Endothelial cell of umbilical vein (primary cell): ENCODE measurements around the gene KISS1R.

Source experiments
- CTCF ChIP-seq, 2 donors: IDR thresholded peaks; 1 replicate in 1 of 2; 2 replicates in 1 of 2; pipeline ENCODE4 v1.5.1; 2011; ENCODE audit warnings: low read length in 2 of 2, mild to moderate bottlenecking in 2 of 2, moderate library complexity in 2 of 2, control low read depth in 1 of 2, inconsistent platforms in 1 of 2, low read depth in 1 of 2; ENCODE audit not compliant: insufficient read depth in 1 of 2; ENCODE audit errors: extremely low read depth in 1 of 2
- EZH2 ChIP-seq: IDR thresholded peaks from 2 replicates; pipeline ENCODE4 v1.6.1; 2012; ENCODE audit warnings: borderline replicate concordance, low read depth, mild to moderate bottlenecking, moderate library complexity, low read length, inconsistent platforms; ENCODE audit not compliant: severe bottlenecking
- FOS ChIP-seq: IDR thresholded peaks from 2 replicates; pipeline ENCODE4 v1.6.1; 2011; ENCODE audit warnings: mild to moderate bottlenecking, low read length, moderate library complexity, borderline replicate concordance; ENCODE audit not compliant: insufficient read depth
- GATA2 ChIP-seq: IDR thresholded peaks from 2 replicates; pipeline ENCODE4 v1.7.0; 2011; ENCODE audit warnings: low read depth, mild to moderate bottlenecking, moderate library complexity, mixed read lengths, low read length; ENCODE audit not compliant: insufficient read length, insufficient read depth
- JUN ChIP-seq: IDR thresholded peaks from 2 replicates; pipeline ENCODE4 v1.6.1; 2011; ENCODE audit warnings: borderline replicate concordance, low read depth; ENCODE audit not compliant: insufficient read length, insufficient read depth
- MAX ChIP-seq: IDR thresholded peaks from 2 replicates; pipeline ENCODE4 v1.6.1; 2011; ENCODE audit not compliant: insufficient read depth, insufficient read length
- MYC ChIP-seq: IDR thresholded peaks from one replicate; pipeline ENCODE4 v1.6.1; 2011; ENCODE audit warnings: mild to moderate bottlenecking, low read depth, low read length
- POLR2A ChIP-seq: IDR thresholded peaks from 2 replicates; pipeline ENCODE4 v1.6.1; 2012; ENCODE audit warnings: low read depth, mild to moderate bottlenecking, control low read depth, low read length
- POLR2AphosphoS5 ChIP-seq: IDR thresholded peaks from 2 replicates; pipeline ENCODE4 v1.6.1; 2012; ENCODE audit warnings: low read depth, mild to moderate bottlenecking, control low read depth, low read length, moderate library complexity; ENCODE audit not compliant: insufficient read depth

GRCh38 chr19:963486-963951 lies 46.4 kb downstream of the KISS1R start:
- TF ChIP-seq CTCF (IDR thresholded peaks at IDR 0.05; ENCODE audit: extremely low read depth in 1 of 2, insufficient read depth in 1 of 2, low read depth in 1 of 2, low read length in 2 of 2) (no peak), MYC (no peak), POLR2AphosphoS5 (no peak), EZH2 (no peak), POLR2A (no peak), FOS (no peak), GATA2 (no peak), MAX (no peak), JUN (no peak)
